Activated T-cell treated with anti-CD3 and anti-CD28 coated beads, Interleukin-2, amount 50 U/mL, for 24 hours (primary cell): ENCODE results near the gene ABLIM2.
A peak's percentile ranks its signal among the peaks of the same experiment; 100 is the strongest.

Experiments used
- DNase-seq: peaks from one replicate; pipeline ENCODE4 v3.0.0-alpha.2; 2020
- H3K27ac Mint-ChIP-seq: 2 replicates; pipeline ENCODE4 v1.8.0; 2020; ENCODE audit warnings: mild to moderate bottlenecking, mixed read lengths
- H3K27me3 Mint-ChIP-seq: 2 replicates; pipeline ENCODE4 v1.8.0; 2020; ENCODE audit warnings: mixed read lengths
- H3K36me3 Mint-ChIP-seq: 2 replicates; pipeline ENCODE4 v1.8.0; 2020; ENCODE audit warnings: low read depth, mixed read lengths
- H3K4me1 Mint-ChIP-seq: 2 replicates; pipeline ENCODE4 v1.8.0; 2020; ENCODE audit warnings: low read depth, mixed read lengths
- H3K4me3 Mint-ChIP-seq: 2 replicates; pipeline ENCODE4 v1.8.0; 2020; ENCODE audit warnings: mild to moderate bottlenecking, moderate library complexity, mixed read lengths
- H3K9me3 Mint-ChIP-seq: 2 replicates; pipeline ENCODE4 v1.8.0; 2020; ENCODE audit warnings: mixed read lengths

ABLIM2 gene

DNA sequence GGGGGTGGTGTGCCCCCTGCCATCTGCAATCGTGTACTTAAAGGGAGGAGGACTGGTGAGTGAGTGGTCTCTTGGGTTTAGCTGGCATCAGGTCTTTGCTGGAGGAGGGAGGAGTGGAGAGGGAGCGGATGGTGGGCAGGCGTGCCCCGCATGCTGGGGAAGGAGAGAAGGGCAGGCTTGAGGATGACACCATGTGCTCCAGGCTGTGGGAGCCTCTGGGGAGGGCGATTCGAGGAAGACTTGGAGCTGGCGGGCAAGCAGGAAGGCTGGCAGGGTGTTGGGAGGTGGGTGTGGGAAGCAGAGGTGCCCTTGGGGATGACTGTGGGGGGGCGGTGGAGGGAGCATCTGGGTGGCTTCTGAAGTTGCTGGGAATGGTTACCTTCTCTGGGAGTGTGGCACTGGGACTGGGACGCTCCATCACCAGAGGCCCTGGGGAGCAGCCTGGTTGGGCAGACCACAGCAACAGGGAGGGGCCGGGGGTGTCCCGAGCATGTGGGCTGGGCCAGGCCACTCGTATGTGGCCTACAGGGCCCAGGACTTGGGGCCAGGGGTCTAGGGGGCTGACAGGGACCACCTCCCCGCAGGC is 188.2 kb downstream of the ABLIM2 start:
- DNase-seq, result no peak
- H3K27me3 Mint-ChIP-seq, result no peaks in the 10 kb centered on the region
- H3K9me3 Mint-ChIP-seq, result no peaks in the 10 kb centered on the region
- peak overlapping the region; percentile 99 for H3K27ac Mint-ChIP-seq
- H3K4me1 Mint-ChIP-seq, result peaks cover 68% of the 10 kb centered on the region
- H3K36me3 Mint-ChIP-seq, result peaks cover 24% of the 10 kb centered on the region
- H3K4me3 Mint-ChIP-seq, result peak overlapping the region; percentile 92

DNA sequence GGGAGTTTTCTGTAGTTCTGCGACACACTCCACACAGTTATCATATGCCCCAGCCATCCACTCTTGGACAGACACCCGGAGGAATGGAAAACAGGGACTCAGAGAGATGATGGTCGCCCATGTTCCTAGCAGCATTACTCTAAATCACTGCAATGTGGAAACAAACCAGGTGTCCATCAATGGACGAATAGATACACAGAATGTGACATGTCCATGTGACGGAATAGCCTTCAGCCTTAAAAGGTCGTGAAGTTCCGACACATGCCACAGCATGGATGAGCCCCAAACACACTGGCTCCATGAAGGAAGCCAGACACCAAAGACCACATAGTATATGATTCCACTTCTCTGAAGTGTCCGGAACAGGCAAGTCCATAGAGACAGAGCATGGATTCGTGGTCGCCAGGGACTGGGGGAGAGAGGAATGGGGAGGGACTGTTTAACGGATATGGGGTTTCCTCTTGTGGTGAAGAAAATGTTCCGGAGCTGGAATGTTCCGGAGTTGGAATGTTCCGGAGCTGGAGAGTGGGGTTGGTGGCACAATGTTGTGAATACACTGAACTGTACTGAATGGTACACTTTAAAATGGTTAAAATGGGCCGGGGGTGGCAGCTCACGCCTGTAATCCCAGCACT is 190.2 kb downstream of the ABLIM2 start:
- Mint-ChIP-seq H3K36me3 (peaks cover 21% of the 10 kb centered on the region), H3K4me1 (peaks cover 82% of the 10 kb centered on the region), H3K27ac (peak overlapping the region; percentile 79), H3K9me3 (no peaks in the 10 kb centered on the region), H3K27me3 (no peaks in the 10 kb centered on the region), H3K4me3 (no peak overlapping the region)
- no peak for DNase-seq

DNA sequence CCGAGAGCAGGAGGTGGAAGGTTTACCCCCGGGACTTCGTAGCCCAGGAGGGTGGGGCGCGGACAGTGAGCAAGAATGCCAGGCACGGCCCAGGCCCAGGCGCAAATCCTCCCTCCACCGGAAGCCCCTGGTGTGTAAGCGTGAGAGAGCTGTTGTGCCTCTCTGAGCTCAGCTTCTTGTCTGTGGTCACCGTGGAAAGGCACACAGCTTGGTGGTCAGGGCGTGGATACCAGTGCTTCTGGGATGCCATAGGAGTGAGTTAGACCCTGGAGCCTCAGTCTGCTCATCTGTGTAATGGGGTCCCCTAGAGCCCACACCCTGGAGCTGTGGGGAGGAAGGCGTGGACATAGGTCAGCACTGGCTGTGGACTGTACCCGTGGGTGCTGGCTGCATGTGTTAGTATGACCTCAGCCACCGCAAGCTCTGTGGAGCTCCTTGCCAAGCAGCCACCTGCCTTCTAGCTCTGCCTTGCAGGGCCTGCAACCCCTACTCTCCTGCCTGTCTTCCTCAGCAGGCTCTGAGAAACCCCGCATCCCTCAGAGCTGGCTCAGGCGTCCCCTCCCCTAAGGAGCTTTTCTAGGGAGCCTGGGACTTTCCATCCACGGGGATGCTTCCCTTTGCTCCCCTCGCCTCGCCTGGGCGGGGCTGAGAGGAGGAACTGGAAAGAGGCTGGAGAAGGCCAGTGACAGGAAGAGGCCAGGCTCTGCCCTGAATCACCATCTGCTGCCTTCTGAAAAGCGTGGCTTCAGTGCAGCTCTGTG is 190.9 kb downstream of the ABLIM2 start:
- Mint-ChIP-seq H3K36me3 (peaks cover 20% of the 10 kb centered on the region), H3K4me3 (no peak overlapping the region), H3K9me3 (no peaks in the 10 kb centered on the region), H3K27me3 (no peaks in the 10 kb centered on the region), H3K27ac (peak overlapping the region; percentile 79), H3K4me1 (peaks cover 82% of the 10 kb centered on the region)
- no peak for DNase-seq

DNA sequence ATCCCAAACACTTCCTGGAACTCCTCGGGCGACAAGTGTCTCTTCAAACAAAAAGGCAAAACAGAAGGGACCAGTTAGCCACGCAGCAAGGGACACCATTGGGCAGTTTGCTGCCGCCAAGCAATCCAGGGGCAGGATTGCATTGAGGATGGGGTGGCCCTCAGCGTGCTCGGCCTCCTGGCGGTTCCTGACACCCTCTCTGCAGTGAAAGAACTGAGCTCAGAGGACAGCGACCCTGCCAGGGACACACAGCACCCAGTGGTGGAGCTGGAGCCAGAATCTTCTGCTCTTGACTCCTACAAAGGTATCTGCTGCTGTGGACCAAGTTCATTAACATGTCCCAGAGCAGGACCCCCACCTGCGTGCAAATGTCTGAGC is 191.6 kb downstream of the ABLIM2 start:
- Mint-ChIP-seq H3K36me3 (peaks cover 15% of the 10 kb centered on the region), H3K27ac (peak overlapping the region; percentile 16), H3K9me3 (no peaks in the 10 kb centered on the region), H3K27me3 (no peaks in the 10 kb centered on the region), H3K4me3 (no peak overlapping the region), H3K4me1 (peaks cover 78% of the 10 kb centered on the region)
- DNase-seq, result no peak

DNA sequence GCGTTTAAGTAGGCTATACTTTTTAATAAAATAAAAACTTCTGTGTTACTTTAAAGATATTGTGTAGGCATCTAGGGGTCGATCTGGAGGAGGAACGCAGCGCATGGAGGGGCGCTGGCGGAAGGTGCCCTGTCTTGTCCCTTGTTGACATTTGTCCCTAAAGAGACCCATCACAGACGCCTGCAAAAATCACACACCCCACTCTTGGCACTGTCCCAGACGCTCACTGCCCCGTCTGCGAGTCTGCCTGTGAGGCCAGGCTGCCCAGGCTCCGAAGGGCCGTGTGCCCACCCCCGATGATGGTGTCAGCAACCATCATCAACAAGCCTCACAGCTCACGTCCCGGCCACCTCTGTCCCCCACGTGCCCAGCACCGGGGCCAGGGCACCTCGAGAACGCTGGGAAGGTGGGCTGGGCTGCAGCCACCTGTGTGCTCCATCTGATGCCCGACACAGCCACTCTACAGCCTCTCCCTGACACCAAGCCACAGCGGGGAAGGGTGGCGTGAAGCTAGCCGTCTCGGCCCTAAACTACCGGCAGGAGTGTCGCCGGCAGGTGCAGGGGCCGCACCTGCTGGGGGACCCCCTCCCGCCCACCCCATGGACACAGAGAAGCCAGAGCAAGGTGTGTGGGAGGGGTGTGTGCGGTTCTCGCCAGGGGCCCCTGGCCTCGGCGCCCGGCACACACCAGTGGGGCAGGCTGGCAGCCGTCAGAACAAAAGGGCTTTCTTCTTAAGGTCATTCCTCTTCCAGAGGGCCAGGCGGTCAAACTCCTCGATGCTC is 192.1 kb downstream of the ABLIM2 start:
- DNase-seq, result no peak
- Mint-ChIP-seq H3K4me3 (no peak overlapping the region), H3K9me3 (no peaks in the 10 kb centered on the region), H3K4me1 (peaks cover 81% of the 10 kb centered on the region), H3K36me3 (peaks cover 15% of the 10 kb centered on the region), H3K27ac (no peak overlapping the region), H3K27me3 (no peaks in the 10 kb centered on the region)

DNA sequence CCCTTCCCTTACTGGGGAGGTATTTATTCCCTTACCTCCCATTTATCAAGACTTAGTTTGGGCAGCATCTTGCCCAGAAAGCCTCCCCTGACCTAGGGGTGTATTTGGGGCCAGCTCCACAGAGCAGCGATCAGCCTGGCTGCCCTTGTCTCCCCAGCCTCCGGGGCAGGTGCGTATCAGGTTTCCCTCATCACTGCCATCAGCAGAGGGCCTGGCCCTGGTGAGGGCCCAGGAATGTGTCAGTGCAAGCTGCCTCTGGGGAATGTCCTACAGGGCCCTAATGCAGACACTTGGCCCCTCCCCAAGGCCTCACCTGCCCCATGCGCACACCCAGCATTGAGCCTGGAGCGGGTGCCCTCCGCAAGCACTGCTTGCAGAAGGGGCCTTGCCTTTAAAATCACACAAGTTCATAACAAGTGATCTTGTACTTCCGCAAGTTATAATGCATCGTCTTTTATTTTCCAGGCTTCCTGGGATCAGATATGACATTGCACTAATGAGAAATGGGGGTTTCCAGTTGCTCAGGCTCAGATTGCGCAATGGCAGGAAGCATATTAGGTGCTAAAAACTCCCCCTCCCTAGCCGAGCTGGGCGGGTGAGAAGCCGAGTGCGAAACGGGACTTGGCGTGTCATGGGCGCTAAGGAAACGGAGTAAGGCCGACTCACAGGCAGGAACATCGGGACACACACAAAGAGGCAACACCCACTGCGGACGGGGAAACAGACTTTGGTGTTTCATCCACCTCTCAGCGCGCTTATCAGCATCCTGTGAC is 193.5 kb downstream of the ABLIM2 start:
- H3K9me3 Mint-ChIP-seq, result no peaks in the 10 kb centered on the region
- no peaks in the 10 kb centered on the region for H3K27me3 Mint-ChIP-seq
- H3K36me3 Mint-ChIP-seq, result peaks cover 3% of the 10 kb centered on the region
- no peak for DNase-seq
- no peak overlapping the region for H3K4me3 Mint-ChIP-seq
- peaks cover 81% of the 10 kb centered on the region for H3K4me1 Mint-ChIP-seq
- H3K27ac Mint-ChIP-seq, result peak overlapping the region; percentile 35

DNA sequence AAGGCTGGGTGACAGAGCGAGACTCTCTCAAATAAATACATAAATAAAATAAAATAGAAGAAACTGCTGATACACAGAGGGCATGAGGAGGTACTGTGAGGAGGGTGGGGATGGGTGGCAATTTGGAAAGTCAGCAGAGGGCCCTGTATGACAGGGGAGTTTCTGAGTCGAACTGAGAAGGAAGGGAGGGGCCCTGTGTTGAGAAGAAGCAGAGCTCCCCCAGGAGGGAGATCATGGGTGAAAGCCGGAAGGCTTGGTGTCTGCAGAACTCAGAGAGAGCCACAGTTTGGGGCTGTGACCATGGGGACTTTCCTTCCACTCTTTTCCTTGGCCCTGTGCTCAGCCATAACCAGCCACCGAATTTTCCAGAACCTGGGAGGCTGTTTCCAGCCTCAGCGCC is 194.2 kb downstream of the ABLIM2 start:
- no peaks in the 10 kb centered on the region for H3K9me3 Mint-ChIP-seq
- no peak overlapping the region for H3K4me3 Mint-ChIP-seq
- peaks cover 79% of the 10 kb centered on the region for H3K4me1 Mint-ChIP-seq
- H3K27ac Mint-ChIP-seq, result peak overlapping the region; percentile 35
- H3K36me3 Mint-ChIP-seq, result no peaks in the 10 kb centered on the region
- no peaks in the 10 kb centered on the region for H3K27me3 Mint-ChIP-seq
- DNase-seq, result no peak

DNA sequence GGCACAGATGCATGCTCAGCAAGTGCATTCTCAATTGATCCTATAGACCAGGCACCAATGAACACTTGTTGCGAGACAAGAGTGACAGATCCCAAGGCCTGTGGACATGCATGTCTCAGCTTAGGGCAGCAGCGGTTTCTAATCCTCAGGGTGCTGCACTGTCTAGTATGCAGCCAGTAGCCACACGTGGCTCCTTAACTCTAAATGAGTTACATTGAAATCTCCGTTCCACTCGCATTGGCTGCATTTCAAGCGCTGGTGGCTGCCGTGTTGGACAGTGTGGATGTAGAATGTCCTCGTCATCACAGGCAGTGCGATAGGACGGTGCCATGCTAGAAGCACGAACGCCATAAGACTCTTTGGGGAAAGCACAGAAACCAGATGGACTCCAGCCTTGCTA is 194.9 kb downstream of the ABLIM2 start:
- DNase-seq, result no peak
- Mint-ChIP-seq H3K4me3 (no peak overlapping the region), H3K4me1 (peaks cover 78% of the 10 kb centered on the region), H3K36me3 (no peaks in the 10 kb centered on the region), H3K9me3 (no peaks in the 10 kb centered on the region), H3K27ac (peak overlapping the region; percentile 7), H3K27me3 (peaks cover 4% of the 10 kb centered on the region)

DNA sequence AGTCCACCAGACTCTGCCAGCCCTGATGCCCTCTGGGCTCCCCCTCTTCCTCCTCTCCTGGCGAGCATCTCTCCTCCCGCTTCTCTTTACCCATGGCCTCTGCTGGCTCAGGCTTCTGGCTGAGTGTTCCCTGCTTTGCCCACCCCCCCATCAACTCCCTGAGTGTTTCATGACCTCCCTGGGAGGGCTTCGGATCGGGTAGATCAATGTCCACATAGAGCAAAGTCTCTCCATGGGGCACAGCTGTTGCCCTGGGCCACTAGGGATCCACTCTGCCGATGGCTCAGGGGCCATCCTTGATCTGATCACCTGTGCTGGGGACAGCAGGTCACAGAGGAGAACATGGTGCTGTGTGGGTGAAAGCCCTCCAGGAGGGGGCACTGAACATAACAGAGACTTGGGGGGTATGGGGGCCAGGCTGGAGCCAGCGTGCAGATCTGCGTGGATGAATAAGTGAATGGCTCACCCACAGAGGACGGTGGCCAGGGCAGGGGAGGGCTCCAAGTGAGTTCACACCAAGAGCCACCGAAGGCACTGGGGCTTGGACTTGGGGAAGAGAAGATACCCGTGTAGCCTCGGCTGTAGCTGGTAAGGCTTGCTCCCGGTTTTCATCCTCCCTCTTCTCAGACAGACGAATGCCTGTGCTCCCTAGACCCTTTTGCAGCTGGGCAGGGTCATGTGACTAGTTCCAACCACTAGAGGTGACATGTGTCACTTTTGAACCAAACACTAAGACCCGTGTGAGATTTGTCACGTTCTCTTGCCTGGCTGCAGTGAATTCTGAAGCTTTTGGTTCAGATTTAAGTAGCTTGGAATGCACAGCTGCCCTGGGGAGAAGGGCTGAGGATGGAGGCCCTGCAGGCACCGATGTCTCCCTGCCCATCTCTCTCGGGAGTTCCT is 195.8 kb downstream of the ABLIM2 start:
- Mint-ChIP-seq H3K4me3 (no peak overlapping the region), H3K27ac (no peak overlapping the region), H3K4me1 (peaks cover 75% of the 10 kb centered on the region), H3K27me3 (peaks cover 4% of the 10 kb centered on the region), H3K36me3 (no peaks in the 10 kb centered on the region), H3K9me3 (no peaks in the 10 kb centered on the region)
- DNase-seq, result peak; percentile 26

DNA sequence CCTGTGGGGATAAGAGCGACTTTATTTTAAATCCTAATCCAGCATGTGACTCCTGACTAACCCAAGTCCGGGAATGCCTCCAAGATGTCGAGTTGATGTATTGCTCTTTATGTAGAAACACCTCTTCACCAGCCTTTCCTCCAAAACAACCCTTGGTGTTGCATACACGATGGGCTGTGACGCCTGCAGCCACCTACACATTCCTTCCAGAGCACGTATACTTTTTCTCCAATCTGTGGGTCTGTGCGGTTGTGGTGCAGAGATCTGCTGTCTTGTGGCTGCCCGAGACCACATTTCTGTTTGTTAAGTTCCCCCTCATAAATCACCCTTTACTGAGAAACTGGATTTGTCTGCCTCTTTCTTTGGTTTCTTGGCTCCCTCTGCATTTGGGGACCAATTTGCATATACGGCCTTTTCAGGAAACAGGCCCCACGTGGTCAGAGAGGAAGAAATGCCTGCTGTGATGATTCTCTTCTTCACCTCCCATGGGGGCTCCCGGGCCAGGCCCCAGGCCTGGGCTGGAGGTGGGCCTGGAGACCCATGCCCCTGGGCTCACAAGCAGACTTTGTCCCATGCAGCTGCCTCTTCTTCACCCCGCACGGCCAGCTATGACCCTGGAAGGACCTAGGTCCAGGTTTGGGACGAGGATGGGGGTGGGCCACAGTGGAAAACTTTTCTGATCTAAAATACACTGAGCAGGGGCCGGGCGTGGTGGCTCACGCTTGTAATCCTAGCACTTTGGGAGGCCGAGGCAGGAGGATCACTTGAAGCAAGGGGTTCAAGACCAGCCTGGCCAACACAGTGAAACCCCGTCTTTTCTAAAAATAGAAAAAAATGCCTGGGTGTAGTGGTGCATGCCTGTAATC is 197.6 kb downstream of the ABLIM2 start:
- no peaks in the 10 kb centered on the region for H3K36me3 Mint-ChIP-seq
- peaks cover 7% of the 10 kb centered on the region for H3K27me3 Mint-ChIP-seq
- H3K27ac Mint-ChIP-seq, result peak overlapping the region; percentile 94
- H3K4me1 Mint-ChIP-seq, result peaks cover 71% of the 10 kb centered on the region
- H3K9me3 Mint-ChIP-seq, result no peaks in the 10 kb centered on the region
- H3K4me3 Mint-ChIP-seq, result peak overlapping the region; percentile 42
- DNase-seq, result peak; percentile 75

DNA sequence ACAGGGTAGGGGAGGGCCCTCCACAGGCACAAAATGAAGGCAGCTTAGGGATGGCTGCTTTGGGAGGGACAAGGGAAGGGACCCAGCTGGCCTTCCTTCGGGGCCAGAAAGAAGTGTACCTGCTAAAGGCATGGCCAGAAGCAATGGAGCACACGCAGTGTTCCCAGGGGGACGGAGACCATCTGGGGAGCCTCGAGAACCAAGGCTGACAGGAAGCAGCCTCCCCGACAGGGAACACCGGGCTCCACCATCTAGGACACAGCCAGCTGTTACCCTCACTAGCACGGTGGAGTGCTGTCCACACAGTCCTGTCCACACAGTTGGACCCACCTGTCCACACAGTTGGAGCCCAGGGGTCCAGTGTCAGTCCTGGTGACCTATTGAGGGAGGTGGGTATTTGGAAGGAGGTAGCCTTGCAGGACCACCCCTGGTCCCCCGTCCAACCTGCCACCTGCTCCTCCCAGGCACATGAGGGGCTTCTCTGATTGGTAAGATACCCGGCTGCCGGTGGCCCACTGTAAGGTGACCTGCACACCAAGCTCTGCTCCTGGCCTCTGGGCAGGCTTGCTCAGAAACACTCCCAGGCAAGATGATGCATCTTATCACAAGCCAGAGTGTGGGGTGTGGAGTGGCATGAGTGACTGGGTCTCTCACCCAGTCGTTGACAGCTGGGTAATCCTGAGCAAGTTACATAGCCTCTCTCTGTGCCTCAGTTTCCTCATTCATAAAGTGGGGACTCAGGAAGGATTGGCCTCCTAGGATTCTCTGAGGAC is 198.4 kb downstream of the ABLIM2 start:
- Mint-ChIP-seq H3K27ac (peak overlapping the region; percentile 94), H3K4me3 (peak overlapping the region; percentile 42), H3K9me3 (no peaks in the 10 kb centered on the region), H3K27me3 (peaks cover 7% of the 10 kb centered on the region), H3K36me3 (no peaks in the 10 kb centered on the region), H3K4me1 (peaks cover 63% of the 10 kb centered on the region)
- DNase-seq, result no peak

DNA sequence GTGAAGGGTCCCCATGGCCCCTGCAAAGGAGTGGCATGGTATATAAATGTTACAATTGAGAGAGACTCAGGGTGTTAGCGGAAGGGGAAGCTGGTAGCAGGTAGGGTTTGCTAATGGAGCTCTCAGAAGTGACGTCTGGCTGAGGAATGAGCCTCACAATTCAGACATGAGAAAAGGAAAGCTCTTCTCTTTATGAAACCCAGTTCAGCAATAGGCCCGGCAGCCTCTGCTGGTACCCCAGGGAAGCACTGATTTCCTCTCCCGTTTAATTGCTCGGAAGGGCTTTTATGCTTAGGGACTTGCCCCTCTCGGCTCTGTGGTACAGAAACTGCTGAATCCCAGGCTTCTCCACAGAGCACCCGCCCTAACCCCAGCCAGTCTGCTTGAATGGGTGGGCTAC is 199.5 kb downstream of the ABLIM2 start:
- H3K9me3 Mint-ChIP-seq, result no peaks in the 10 kb centered on the region
- no peaks in the 10 kb centered on the region for H3K36me3 Mint-ChIP-seq
- DNase-seq, result no peak
- peak overlapping the region; percentile 31 for H3K27ac Mint-ChIP-seq
- no peak overlapping the region for H3K4me3 Mint-ChIP-seq
- H3K27me3 Mint-ChIP-seq, result peaks cover 7% of the 10 kb centered on the region
- H3K4me1 Mint-ChIP-seq, result peaks cover 51% of the 10 kb centered on the region
